Measurements from ENCODE around the gene NR2C2AP.

DNA sequence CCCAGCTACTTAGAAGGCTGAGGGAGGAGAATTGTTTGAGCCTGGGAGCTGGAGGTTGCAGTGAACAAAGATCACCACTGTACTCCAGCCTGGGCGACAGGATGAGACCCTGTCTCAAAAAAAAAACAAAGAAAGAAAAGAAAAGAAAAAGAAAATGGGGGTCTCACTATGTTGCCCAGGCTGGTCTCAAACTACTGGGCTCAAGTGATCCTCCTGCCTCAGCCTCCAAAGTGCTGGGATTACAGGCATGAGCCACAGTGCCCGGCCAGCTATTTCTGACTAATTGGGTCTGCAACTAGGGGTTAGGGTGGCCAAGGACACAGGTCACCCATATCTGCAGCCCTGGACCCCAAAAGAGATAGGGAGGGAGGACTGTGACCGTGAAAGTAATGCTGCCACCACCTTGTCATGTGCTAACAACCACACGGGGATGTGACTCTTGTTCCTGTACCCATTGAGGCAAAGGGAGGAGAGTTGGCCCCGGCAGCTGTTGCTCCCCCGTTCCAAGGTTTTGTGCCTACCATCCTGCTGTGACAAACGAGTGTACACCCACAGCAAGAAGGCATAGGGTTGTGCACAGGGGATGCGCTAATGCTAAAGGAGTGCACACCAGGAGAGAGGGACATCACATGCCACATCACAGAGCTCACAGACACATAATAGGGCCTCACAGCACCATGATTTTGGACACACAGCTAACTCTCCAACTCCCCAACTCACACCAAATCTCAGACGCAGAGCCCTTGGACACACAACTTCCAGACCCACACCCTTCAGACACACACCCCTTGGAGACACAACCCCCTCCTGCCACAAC, 33.8 kb downstream of the NR2C2AP start:
- TF ChIP-seq, protein P1, sequence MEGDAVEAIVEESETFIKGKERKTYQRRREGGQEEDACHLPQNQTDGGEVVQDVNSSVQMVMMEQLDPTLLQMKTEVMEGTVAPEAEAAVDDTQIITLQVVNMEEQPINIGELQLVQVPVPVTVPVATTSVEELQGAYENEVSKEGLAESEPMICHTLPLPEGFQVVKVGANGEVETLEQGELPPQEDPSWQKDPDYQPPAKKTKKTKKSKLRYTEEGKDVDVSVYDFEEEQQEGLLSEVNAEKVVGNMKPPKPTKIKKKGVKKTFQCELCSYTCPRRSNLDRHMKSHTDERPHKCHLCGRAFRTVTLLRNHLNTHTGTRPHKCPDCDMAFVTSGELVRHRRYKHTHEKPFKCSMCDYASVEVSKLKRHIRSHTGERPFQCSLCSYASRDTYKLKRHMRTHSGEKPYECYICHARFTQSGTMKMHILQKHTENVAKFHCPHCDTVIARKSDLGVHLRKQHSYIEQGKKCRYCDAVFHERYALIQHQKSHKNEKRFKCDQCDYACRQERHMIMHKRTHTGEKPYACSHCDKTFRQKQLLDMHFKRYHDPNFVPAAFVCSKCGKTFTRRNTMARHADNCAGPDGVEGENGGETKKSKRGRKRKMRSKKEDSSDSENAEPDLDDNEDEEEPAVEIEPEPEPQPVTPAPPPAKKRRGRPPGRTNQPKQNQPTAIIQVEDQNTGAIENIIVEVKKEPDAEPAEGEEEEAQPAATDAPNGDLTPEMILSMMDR (IDR thresholded peaks at IDR 0.05), result no peak
- TF ChIP-seq POLR2A (IDR thresholded peaks at IDR 0.05), result no peak

Measured in lower leg skin (tissue), 3 donors.